ENCODE measurements around the gene SIVA1.

SIVA1 gene

GRCh38 chr14:104782086-104782807, 29.3 kb downstream of the SIVA1 start:
- no peak for DNase-seq (ENCODE audit: extremely low read depth in 1 of 2, low read depth in 1 of 2)

GRCh38 chr14:104782808-104783139, 29.8 kb downstream of the SIVA1 start:
- no peak for DNase-seq (ENCODE audit: extremely low read depth in 1 of 2, low read depth in 1 of 2)

- no peak for DNase-seq (ENCODE audit: extremely low read depth in 1 of 2, low read depth in 1 of 2)
These were observed 30.7 kb downstream of the SIVA1 start for GRCh38 chr14:104783484-104784217.

- no peak for DNase-seq (ENCODE audit: extremely low read depth in 1 of 2, low read depth in 1 of 2)
These were observed 31.2 kb downstream of the SIVA1 start for GRCh38 chr14:104784218-104784568.

GRCh38 chr14:104784846-104785707, 32.1 kb downstream of the SIVA1 start:
- no peak for DNase-seq (ENCODE audit: extremely low read depth in 1 of 2, low read depth in 1 of 2)

GRCh38 chr14:104785708-104786080, 32.7 kb downstream of the SIVA1 start:
- DNase-seq (ENCODE audit: extremely low read depth in 1 of 2, low read depth in 1 of 2) = no peak

GRCh38 chr14:104786091-104786586, 33.2 kb downstream of the SIVA1 start:
- DNase-seq (ENCODE audit: extremely low read depth in 1 of 2, low read depth in 1 of 2) = no peak

- DNase-seq (ENCODE audit: extremely low read depth in 1 of 2, low read depth in 1 of 2) = no peak
These were observed 34.1 kb downstream of the SIVA1 start for GRCh38 chr14:104786726-104787675.

GRCh38 chr14:104787736-104788135, 34.8 kb downstream of the SIVA1 start:
- DNase-seq (ENCODE audit: extremely low read depth in 1 of 2, low read depth in 1 of 2) = no peak

- no peak for DNase-seq (ENCODE audit: extremely low read depth in 1 of 2, low read depth in 1 of 2)
These were observed 35.3 kb downstream of the SIVA1 start for GRCh38 chr14:104788161-104788818.

GRCh38 chr14:104788873-104789663, 36.1 kb downstream of the SIVA1 start:
- no peak for DNase-seq (ENCODE audit: extremely low read depth in 1 of 2, low read depth in 1 of 2)

GRCh38 chr14:104789752-104790743, 37.1 kb downstream of the SIVA1 start:
- DNase-seq (ENCODE audit: extremely low read depth in 1 of 2, low read depth in 1 of 2) = no peak

- DNase-seq (ENCODE audit: extremely low read depth in 1 of 2, low read depth in 1 of 2) = no peak
These were observed 38.5 kb downstream of the SIVA1 start for GRCh38 chr14:104791425-104791824.

- DNase-seq (ENCODE audit: extremely low read depth in 1 of 2, low read depth in 1 of 2) = no peak
These were observed 39.3 kb downstream of the SIVA1 start for GRCh38 chr14:104792101-104792884.

- no peak for DNase-seq (ENCODE audit: extremely low read depth in 1 of 2, low read depth in 1 of 2)
These were observed 40.2 kb downstream of the SIVA1 start for GRCh38 chr14:104792945-104793702.

- DNase-seq (ENCODE audit: extremely low read depth in 1 of 2, low read depth in 1 of 2) = no peak
These were observed 40.7 kb downstream of the SIVA1 start for GRCh38 chr14:104793703-104793959.

- DNase-seq (ENCODE audit: extremely low read depth in 1 of 2, low read depth in 1 of 2) = no peak
These were observed 41.2 kb downstream of the SIVA1 start for GRCh38 chr14:104794099-104794498.
